Activated CD8-positive, alpha-beta memory T cell treated with anti-CD3 and anti-CD28 coated beads, Interleukin-2, amount 50 U/mL, for 48 hours (primary cell): ENCODE data around the gene TUBD1.
"Not testable (repeated sequence)": the region's sequence is repeated elsewhere in the genome, so short reads cannot be mapped to it uniquely, and the experiment has no call there.

ENCODE experiments used
- DNase-seq: peaks from one replicate; pipeline ENCODE4 v3.0.0-alpha.2; 2020

The TUBD1 gene

DNA sequence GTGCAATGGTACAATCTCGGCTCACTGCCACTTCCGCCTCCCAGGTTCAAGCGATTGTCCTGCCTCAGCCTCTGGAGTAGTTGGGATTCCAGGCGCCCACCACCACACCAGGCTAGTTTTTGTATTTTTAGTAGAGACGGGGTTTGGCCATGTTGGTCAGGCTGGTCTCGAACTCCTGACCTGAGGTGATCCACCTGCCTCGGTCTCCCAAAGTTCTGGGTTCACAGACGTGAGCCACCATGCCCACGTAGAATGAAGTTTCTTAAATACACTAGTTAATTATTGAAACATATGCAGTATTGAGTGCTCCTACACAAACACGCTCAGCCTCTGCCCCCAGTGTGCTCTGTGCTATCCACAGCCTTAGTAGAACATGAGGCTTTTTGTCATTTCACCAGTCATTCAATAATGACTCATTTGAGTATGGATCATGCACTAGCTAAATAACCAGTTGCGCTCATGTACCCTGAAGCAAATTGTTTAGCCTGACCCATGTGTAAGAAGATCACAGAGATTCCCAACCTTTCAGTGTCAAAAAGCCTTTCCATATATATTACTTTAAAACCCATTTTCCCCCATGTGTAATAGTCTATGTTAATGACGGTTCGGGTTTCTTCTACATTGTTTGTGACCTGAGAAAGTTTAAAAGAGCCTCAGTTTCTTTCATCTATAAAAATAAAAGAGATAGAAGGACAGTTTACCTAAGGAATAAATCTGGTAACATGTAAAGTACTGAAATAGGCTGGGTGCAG lies 49.7 kb downstream of the TUBD1 start:
- peak; percentile 88 for DNase-seq

- not testable (repeated sequence) for DNase-seq
Observed at GRCh38 chr17:59841882-59842263, 50.9 kb downstream of the TUBD1 start.

DNA sequence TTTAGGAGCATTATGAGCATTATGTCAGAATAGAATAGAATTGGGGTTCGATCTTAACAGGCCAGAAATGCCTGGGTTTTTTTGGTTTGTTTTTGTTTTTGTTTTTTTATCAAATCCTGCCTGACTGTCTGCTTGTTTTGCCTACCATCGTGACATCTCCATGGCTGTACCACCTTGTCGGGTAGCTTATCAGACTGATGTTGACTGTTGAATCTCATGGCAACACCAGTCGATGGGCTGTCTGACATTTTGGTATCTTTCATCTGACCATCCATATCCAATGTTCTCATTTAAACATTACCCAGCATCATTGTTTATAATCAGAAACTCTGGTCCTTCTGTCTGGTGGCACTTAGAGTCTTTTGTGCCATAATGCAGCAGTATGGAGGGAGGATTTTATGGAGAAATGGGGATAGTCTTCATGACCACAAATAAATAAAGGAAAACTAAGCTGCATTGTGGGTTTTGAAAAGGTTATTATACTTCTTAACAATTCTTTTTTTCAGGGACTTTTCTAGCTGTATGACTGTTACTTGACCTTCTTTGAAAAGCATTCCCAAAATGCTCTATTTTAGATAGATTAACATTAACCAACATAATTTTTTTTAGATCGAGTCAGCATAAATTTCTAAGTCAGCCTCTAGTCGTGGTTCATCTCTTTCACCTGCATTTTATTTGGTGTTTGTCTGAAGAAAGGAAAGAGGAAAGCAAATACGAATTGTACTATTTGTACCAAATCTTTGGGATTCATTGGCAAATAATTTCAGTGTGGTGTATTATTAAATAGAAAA lies 51.5 kb downstream of the TUBD1 start:
- peak; percentile 70 for DNase-seq

DNA sequence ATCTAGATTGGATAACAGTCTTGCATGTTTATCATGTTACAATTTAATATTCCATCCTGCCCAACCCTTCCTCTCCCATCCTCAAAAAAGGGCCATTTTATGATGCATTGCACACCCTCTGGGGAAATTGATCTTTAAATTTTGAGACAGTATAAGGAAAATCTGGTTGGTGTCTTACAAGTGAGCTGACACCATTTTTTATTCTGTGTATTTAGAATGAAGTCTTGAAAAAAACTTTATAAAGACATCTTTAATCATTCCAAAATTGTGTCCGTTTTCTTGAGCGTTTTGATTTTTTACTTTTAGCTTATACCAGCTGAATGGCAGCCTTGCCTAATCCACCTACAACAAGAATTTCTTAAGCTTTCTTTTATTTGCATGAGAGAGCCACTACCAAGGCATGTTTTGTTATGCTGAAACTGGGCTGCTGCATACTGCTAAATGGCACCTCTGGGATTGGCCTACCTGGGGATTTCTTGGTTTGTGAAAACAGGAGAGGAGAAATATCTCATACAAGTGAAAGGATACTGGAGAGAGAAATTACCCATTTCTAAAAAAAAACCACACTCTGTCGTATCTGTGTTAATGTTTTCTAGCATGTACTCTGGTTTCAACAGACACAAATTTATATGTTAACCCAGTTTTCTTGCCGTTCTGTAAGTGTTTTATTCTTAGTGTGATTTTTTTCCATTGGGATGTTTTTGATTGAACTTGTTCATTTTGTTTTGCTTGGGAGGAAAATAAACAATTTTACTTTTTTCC lies 52.2 kb downstream of the TUBD1 start:
- DNase-seq: peak; percentile 70

- DNase-seq: no peak
Observed at GRCh38 chr17:59839651-59840328, 53.0 kb downstream of the TUBD1 start.

DNA sequence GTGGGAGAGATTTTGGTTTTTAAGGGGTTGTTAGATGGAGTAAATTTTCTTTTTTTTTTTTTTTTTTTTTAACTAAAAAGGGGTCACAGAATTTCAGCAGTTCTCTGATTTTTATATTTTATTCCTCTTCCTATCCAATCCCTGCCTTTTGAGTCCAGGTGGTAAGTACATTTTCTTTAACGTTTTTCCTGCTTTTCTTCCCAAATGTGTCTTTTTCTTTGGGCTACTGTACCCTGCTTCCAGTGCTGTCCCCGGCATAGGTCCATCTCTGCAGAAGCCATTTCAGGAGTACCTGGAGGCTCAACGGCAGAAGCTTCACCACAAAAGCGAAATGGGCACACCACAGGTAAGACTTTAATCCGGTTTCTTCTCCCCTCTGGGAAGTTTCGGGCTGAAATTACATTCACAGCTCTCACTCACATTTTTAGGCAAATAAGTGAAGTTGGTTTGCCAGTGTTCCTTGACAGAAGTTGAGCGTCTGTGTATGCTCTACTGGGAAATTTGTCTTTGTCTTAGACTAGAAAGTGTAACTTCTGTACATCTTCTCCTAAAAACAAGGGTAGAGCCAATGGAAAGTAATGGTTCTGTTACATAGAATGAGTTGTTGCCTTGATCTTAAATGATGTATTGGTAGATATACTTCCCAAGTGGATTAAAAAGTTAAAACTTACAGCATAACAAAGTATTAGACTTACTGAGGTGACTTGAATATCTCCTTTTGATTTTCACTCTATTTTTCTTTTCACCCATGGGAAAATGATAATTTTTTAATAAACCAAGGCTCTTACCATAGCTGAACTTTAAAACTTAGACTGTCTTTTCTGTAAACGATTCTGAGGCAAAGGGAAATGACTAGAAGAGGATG lies 54.5 kb downstream of the TUBD1 start:
- peak; percentile 73 for DNase-seq

- DNase-seq: no peak
Observed at GRCh38 chr17:59837308-59838051, 55.3 kb downstream of the TUBD1 start.

DNA sequence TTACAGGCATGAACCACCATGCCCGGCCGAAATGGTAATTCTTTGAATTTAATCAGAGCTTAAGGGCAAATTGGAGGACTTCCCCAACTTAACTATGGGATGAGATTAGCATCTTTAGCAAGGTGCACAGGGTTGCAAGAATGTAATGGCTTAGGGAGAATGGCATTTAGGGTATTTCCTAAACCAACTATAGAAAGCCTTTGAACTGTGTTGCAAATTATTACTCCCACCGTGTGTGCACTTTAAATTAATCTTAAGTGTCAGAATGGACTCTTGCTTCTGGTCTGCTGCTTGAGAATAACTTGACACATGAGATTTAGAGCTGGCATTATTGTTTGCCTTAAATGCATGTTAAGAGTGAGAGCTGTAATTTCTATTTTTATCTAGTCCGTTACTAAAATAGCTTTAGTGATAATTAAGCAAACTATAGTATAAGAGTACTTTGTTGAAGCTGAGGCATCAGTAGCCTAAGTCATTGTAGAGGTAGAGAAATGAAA lies 59.8 kb downstream of the TUBD1 start:
- DNase-seq: no peak

DNA sequence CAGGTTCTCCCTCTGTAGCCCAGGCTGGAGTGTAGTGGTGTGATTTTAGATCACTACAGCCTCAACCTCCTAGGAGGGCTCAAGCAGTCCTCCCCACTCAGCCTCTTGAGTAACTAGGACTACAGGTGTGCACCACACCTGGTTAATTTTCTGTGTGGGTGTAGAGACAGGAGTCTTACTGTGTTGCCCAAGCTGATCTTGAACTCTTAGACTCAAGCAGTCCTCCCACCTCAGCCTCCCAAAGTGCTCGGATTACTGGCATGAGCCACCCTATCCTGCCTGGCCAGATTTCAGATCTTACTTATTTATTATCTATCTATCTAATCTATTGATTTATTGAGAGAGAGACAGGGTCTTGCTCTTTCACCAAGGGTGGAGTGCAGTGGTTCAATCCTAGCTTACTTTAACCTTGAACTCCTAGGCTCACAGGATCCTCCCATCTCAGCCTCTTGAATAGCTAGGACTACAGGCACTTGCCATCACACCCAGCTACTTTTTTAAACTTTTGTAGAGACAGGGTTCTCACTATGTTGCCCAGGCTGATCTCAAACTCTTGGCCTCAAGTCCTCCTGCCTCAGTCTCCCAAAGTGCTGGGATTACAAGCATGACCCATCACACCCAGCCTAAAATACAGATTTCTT lies 61.8 kb downstream of the TUBD1 start:
- peak; percentile 70 for DNase-seq

DNA sequence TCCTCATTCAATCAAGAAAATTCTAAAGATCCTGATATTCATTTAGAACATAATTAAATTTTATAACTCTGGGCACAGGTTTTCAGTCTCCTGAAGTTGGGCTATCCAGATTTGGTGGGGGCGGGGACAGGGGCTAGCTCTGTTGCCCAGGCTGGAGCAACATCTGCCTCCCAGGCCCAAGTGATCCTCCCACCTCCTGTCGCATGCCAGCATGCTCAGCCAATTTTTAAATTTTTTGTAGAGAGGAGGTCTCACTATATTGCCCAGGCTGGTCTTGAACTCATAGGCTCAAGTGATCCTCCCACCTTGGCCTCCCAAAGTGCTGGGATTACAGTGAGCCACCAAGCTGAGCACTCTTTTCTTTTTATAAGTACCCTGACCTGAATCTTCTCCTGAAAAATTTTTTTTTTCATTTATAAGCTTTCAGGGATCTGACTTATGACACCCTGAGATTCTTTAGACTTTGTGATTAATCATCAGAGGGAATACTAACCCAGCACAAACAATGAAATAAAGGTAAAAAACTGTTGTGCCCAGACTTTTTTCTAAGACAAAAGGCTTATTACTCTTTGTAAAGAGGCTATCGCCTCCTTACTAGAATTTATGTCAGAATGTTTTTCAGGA lies 62.6 kb downstream of the TUBD1 start:
- DNase-seq: peak; percentile 80

- no peak for DNase-seq
Observed at GRCh38 chr17:59829217-59830006, 63.3 kb downstream of the TUBD1 start.

- peak; percentile 79 for DNase-seq
Observed at GRCh38 chr17:59828819-59829216, 63.9 kb downstream of the TUBD1 start.

DNA sequence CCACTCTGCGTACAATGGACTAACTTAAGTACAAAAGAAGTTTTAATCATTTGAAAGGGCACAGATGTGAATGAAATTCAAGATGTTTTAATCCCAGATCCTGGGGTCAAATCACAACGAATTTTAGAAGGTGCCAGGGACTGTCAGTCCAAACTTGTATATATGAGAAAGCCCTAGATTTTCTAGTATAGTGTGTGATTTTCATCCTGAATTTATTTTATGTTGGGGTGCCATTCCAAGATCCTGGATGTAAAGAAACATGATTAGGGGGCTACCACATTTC lies 64.3 kb downstream of the TUBD1 start:
- DNase-seq: no peak

DNA sequence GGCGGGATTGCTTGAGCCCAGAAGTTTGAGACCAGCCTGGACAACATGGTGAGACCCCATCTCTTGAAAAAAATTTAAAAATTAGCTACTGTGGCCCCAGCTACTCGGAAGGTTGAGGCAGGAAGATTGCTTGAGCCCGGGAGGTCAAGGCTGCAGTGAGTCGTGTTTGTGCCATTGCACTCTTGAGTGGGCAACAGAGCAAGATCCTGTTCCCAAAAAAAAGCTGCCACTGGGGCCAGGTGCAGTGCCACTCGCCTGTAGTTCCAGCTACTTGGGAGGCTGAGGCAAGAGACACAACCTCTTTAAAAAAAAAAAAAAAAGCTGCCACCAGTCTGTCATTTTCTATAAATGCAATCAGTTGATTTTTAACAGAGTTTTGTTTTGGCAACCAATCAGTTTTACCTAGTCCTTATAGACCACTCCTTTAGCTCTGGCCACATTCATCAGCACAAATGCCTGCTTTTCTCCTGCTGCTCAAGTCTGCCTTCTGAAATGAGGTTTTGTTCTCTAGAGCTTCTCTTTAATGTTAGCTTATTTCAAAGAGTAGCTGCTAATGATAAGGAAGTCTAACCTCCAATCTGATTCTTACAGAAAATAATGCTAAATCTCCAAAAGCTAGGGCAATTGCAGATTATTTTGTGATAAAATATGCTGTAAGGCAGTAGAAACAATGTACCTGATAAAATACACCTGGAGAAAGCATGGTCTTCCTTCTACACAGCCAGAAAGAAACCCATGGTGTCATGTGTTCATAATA lies 64.8 kb downstream of the TUBD1 start:
- peak; percentile 73 for DNase-seq

- no peak for DNase-seq
Observed at GRCh38 chr17:59826706-59827453, 65.9 kb downstream of the TUBD1 start.

DNA sequence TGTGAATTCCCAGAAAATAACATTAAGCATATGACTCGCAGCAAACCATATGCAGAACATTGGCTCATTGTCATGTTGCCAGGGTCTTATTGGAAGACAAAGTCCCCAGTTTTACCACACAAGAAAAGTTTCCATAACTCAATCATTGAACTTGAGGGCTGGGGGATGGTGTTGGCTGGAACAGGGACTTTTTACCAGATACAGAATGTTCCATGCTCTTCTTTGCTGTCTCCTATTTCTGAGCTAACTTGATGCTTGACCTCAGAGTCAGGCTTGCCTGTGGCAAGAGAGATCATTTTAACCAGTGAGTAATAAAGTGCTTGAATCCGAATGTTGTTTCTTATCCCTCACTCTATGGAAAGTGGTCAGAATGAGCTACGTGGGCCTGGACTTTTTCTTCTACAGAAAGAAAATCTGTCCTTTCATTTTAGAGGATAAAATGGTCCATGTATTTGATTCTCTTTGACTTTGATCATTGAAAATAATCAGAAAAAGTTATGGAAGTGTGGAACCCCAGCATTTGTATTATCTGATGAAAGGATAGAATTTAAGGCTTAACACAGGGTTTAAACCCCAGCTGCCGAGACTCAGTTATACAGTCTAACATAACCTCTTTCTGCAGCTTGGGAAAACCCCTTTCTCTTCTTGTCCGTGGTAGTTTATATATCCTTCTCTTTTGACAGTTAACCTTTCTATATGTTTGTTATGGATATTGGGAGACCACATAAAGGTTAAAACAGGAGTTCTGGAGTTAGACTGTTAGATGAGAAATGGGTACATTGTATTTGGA lies 67.0 kb downstream of the TUBD1 start:
- no peak for DNase-seq

- DNase-seq: no peak
Observed at GRCh38 chr17:59815965-59816364, 76.8 kb downstream of the TUBD1 start.
